Pancreas (tissue), 10 donors: Measurements from ENCODE around the gene CRABP1. TPM values are rescaled to one million over a fixed set of nuclear protein-coding genes. Genes with fewer than 3 reads are reported as not detected.

ENCODE experiments used
- ATAC-seq, 4 donors: fragments of 200-7000 bp; cut with Tn5 transposase; one replicate each; pipeline versions ENCODE4 v1.8.0 to v1.9.1; 2020; ENCODE audit warnings: mild to moderate bottlenecking in 4 of 4, moderate library complexity in 4 of 4
- DNase-seq, 6 donors: peaks; one replicate each; pipeline ENCODE4 v3.0.0-alpha.2; 2020
- FAIRE-seq: peaks from 2 replicates; lab custom pipeline; 2012; peaks lifted over from hg19 to GRCh38; lab: Jason Lieb, UNC
- H3K27ac ChIP-seq, 4 donors: fragments of 200-600 bp; sonication (generic); 1 replicate in 3 of 4; 2 replicates in 1 of 4; pipeline versions ENCODE4 v1.5.0 to v1.8.0; 2020
- H3K27me3 ChIP-seq, 4 donors: fragments of 200-600 bp; one replicate each; pipeline ENCODE4 v1.8.0; 2021
- H3K36me3 ChIP-seq, 3 donors: fragments of 200-600 bp; sonication (generic) in 1 of 3; one replicate each; pipeline versions ENCODE4 v1.5.0 to v1.8.0; 2020 to 2021
- H3K4me1 ChIP-seq, 3 donors: fragments of 200-600 bp; one replicate each; pipeline ENCODE4 v1.8.0; 2021
- H3K4me3 ChIP-seq, 4 donors: fragments of 200-600 bp; sonication (generic) in 2 of 4; one replicate each; pipeline versions ENCODE4 v1.5.0 to v1.8.0; 2020 to 2021
- H3K9me3 ChIP-seq, 4 donors: fragments of 200-600 bp; one replicate each; pipeline ENCODE4 v1.8.0; 2021
- CTCF ChIP-seq, 4 donors: fragments of 200-600 bp; sonication (generic) in 3 of 4; IDR thresholded peaks; one replicate each; pipeline versions ENCODE4 v1.5.0 to v1.8.0; 2021; ENCODE audit warnings: antibody characterized with exemption in 4 of 4
- WGBS, 2 donors: extraction: QIAGEN DNeasy Blood & Tissue Kit; methylation state at CpG; one replicate each; pipeline ENCODE4 v1.1.7; 2013; 5-methylcytosine and 5-hydroxymethylcytosine counted together
- intact Hi-C, 3 donors: fragments of 100-400 bp; cut with DNase I; formaldehyde crosslinking; loops; one replicate each; pipeline versions ENCODE4 v1.11.1 to v1.14.2; 2022
- polyA plus RNA-seq, 2 donors: library from polyadenylated mRNA; stranded (reverse); fragments of 200-250 nt; gene quantifications; one replicate each; pipeline ENCODE4 v1.2.3, GENCODE V29; 2013
- total RNA-seq, 6 donors: library from RNA; stranded (reverse); fragmentation: NEBNext Ultra II Directional in 4 of 6; extraction: Animal tissue kit (Norgen Biotek cat#: 25700) in 4 of 6; gene quantifications; one replicate each; pipeline versions ENCODE4 v1.2.1 to v1.2.4, GENCODE V29; 2021 to 2023
- donor health status: healthy with polysubstance abuse.
- donor health status: DM: no; HTN: no; CAD: no; lungs with moderate emphysema.
- donor health status: DM: no; HTN: no; CAD: no.
- donor health status: control.
- donor health status: control.
- donor health status: Bipolar disorder and iron deficiency.
- donor health status: DM: yes; HTN: yes; CAD: no.
- donor health status: DM: no; HTN: no; CAD: no.
- donor health status: DM: no; HTN: no; CAD: no.
- donor health status: DM: yes; HTN: yes; CAD: no.

The CRABP1 gene
- total and polyA plus RNA-seq, 8 donors, result 0.20 to 11.8 (median 0.37) TPM; not detected in 3

GRCh38 chr15:78359041-78359808 lies 19.1 kb downstream of the CRABP1 start:
- Histone ChIP-seq H3K27ac (no peak overlapping the region), H3K4me3 (no peak overlapping the region), H3K27me3 (no peaks in the 10 kb centered on the region), H3K9me3 (no peaks in the 10 kb centered on the region), H3K36me3 (no peaks in the 10 kb centered on the region), H3K4me1 (no peaks in the 10 kb centered on the region)
- WGBS, 2 donors, result 61 to 64% methylated on average over 3 of the region's 3 CpGs
- TF ChIP-seq CTCF (IDR thresholded peaks at IDR 0.05), result no peak
- ATAC-seq (no peak), FAIRE-seq (no peak), DNase-seq (no peak)
- intact Hi-C loops, result no loop called here

- Histone ChIP-seq H3K27me3 (no peaks in the 10 kb centered on the region), H3K4me1 (no peaks in the 10 kb centered on the region), H3K9me3 (no peaks in the 10 kb centered on the region), H3K27ac (no peak overlapping the region), H3K36me3 (no peaks in the 10 kb centered on the region), H3K4me3 (no peak overlapping the region)
- 67 to 68% methylated on average over 6 of the region's 6 CpGs for WGBS, 2 donors
- ATAC-seq, result no peak
- TF ChIP-seq CTCF (IDR thresholded peaks at IDR 0.05), result no peak
- intact Hi-C loops, result no loop called here
- no peak for DNase-seq
- no peak for FAIRE-seq
These were observed 20.2 kb downstream of the CRABP1 start for GRCh38 chr15:78360367-78360801.

GRCh38 chr15:78360958-78361718 lies 21.0 kb downstream of the CRABP1 start:
- intact Hi-C loops, result no loop called here
- TF ChIP-seq CTCF (IDR thresholded peaks at IDR 0.05), result no peak
- 79 to 81% methylated on average over 8 of the region's 8 CpGs for WGBS, 2 donors
- H3K9me3 ChIP-seq, result no peaks in the 10 kb centered on the region
- H3K4me3 ChIP-seq, result no peak overlapping the region
- H3K36me3 ChIP-seq, result no peaks in the 10 kb centered on the region
- DNase-seq (no peak), ATAC-seq (peak in 1 of 4 donors; percentile 39), FAIRE-seq (no peak)
- H3K27ac ChIP-seq, result no peak overlapping the region
- no peaks in the 10 kb centered on the region for H3K27me3 ChIP-seq
- H3K4me1 ChIP-seq, result no peaks in the 10 kb centered on the region

- Histone ChIP-seq H3K27me3 (no peaks in the 10 kb centered on the region), H3K4me3 (no peak overlapping the region), H3K9me3 (no peaks in the 10 kb centered on the region), H3K36me3 (no peaks in the 10 kb centered on the region), H3K4me1 (no peaks in the 10 kb centered on the region), H3K27ac (no peak overlapping the region)
- no peak for TF ChIP-seq CTCF (IDR thresholded peaks at IDR 0.05)
- no peak for FAIRE-seq
- DNase-seq, result no peak
- intact Hi-C loops, result no loop called here
- WGBS, 2 donors, result 81 to 86% methylated on average over 6 of the region's 6 CpGs
- ATAC-seq, result no peak
These were observed 21.8 kb downstream of the CRABP1 start for GRCh38 chr15:78361771-78362506.
